Measurements from ENCODE around the gene MICU1.

The MICU1 gene

DNA sequence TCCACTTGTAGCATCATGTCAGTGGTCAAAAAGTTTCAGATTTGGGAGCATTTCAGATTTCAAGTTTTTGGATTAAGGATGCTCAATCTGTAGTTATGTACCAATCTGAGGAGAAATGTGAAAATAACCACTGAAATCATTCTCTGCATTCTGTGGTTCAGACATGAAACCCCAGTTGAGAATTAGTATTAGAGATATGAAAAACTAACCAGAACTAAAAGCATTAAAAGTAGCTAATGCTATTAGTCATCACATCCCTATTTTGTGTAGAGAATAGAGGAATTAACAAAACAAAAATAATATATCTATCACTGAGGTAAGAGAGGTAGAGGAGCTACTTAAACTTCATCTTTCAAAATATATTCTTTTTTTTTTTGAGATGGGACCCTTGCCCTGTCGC, 28.0 kb downstream of the MICU1 start:
- TF ChIP-seq, protein P1, sequence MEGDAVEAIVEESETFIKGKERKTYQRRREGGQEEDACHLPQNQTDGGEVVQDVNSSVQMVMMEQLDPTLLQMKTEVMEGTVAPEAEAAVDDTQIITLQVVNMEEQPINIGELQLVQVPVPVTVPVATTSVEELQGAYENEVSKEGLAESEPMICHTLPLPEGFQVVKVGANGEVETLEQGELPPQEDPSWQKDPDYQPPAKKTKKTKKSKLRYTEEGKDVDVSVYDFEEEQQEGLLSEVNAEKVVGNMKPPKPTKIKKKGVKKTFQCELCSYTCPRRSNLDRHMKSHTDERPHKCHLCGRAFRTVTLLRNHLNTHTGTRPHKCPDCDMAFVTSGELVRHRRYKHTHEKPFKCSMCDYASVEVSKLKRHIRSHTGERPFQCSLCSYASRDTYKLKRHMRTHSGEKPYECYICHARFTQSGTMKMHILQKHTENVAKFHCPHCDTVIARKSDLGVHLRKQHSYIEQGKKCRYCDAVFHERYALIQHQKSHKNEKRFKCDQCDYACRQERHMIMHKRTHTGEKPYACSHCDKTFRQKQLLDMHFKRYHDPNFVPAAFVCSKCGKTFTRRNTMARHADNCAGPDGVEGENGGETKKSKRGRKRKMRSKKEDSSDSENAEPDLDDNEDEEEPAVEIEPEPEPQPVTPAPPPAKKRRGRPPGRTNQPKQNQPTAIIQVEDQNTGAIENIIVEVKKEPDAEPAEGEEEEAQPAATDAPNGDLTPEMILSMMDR (IDR thresholded peaks at IDR 0.05; ENCODE audit: low read depth, low read length, missing control alignments): no peak
- no peak overlapping the region for H3K4me3 ChIP-seq (ENCODE audit: low read depth, low read length)
- in situ Hi-C loops (cut with HindIII; ENCODE audit: low sequenced_read_pairs): no loop called here
- no peak for DNase-seq (ENCODE audit: low read depth)

DNA sequence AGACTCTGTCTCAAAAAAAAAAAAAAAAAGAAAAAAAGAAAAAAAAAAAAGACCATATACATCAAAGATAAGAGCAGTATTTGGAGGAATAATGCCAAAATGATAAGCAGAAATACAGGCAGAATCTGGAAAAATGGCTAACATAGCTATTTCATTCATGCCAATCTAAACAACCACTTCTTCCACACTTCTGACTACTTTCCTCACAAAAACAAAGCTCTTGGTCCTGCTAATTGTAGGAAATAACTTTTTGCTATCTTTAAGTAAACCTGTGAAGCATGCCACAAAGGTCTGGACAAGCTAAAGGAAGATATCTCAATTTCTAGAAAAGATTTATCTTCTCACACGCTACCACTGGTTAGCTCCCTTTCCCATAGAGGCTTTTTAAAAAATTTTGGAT, 30.4 kb downstream of the MICU1 start:
- DNase-seq (ENCODE audit: low read depth): no peak
- TF ChIP-seq, protein P1 (IDR thresholded peaks at IDR 0.05; ENCODE audit: low read depth, low read length, missing control alignments): no peak
- in situ Hi-C loops (cut with HindIII; ENCODE audit: low sequenced_read_pairs): no loop called here
- no peak overlapping the region for H3K4me3 ChIP-seq (ENCODE audit: low read depth, low read length)

DNA sequence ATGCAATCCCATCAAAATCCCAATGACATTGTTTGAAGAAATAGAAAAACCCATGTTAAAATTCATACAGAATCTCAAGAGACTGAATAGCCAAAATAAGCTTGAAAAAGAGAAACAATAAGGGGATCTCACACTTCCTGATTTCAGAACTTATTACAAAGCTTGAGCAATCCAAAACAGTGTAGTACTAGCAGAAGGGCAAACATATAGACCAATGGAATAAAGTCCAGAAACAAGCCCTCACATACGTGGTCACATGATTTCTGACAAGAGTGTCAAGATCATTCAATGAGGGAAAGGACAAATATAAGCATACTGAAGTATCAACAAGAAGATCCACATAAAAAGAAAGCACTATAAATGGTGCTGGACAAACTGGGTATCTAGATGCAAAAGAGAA, 31.9 kb downstream of the MICU1 start:
- in situ Hi-C loops (cut with HindIII; ENCODE audit: low sequenced_read_pairs): no loop called here
- no peak for DNase-seq (ENCODE audit: low read depth)
- TF ChIP-seq, protein P1 (IDR thresholded peaks at IDR 0.05; ENCODE audit: low read depth, low read length, missing control alignments): no peak
- no peak overlapping the region for H3K4me3 ChIP-seq (ENCODE audit: low read depth, low read length)

DNA sequence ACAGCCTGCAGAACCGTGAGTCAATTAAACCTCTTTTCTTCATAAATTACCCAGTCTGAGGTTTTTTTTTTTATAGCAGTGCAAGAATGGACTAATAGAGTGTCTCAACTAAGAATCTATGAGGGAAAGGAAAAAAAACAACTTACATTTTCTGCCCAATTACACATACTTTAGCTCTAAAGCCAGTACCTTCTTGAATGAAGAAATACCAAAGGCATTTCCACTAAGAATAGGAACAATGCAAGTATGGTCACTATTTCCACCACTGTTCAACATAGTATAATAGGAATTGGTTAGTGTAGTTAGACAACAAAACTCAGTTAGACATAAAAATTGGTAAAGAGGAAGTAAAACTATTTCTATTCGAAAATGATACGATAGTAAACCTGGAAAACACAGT, 37.6 kb downstream of the MICU1 start:
- no peak overlapping the region for H3K4me3 ChIP-seq (ENCODE audit: low read depth, low read length)
- TF ChIP-seq, protein P1 (IDR thresholded peaks at IDR 0.05; ENCODE audit: low read depth, low read length, missing control alignments): no peak
- no peak for DNase-seq (ENCODE audit: low read depth)
- in situ Hi-C loops (cut with HindIII; ENCODE audit: low sequenced_read_pairs): no loop called here

GRCh38 chr10:72587568-72587967, 38.3 kb downstream of the MICU1 start:
- H3K4me3 ChIP-seq (ENCODE audit: low read depth, low read length): no peak overlapping the region
- in situ Hi-C loops (cut with HindIII; ENCODE audit: low sequenced_read_pairs): no loop called here
- TF ChIP-seq, protein P1 (IDR thresholded peaks at IDR 0.05; ENCODE audit: low read depth, low read length, missing control alignments): no peak
- no peak for DNase-seq (ENCODE audit: low read depth)

- in situ Hi-C loops (cut with HindIII; ENCODE audit: low sequenced_read_pairs): no loop called here
- TF ChIP-seq, protein P1 (IDR thresholded peaks at IDR 0.05; ENCODE audit: low read depth, low read length, missing control alignments): no peak
- no peak overlapping the region for H3K4me3 ChIP-seq (ENCODE audit: low read depth, low read length)
- no peak for DNase-seq (ENCODE audit: low read depth)
Measured at GRCh38 chr10:72574636-72575035, 51.2 kb downstream of the MICU1 start.

- in situ Hi-C loops (cut with HindIII; ENCODE audit: low sequenced_read_pairs): no loop called here
- DNase-seq (ENCODE audit: low read depth): no peak
- H3K4me3 ChIP-seq (ENCODE audit: low read depth, low read length): no peak overlapping the region
- TF ChIP-seq, protein P1 (IDR thresholded peaks at IDR 0.05; ENCODE audit: low read depth, low read length, missing control alignments): no peak
Measured at GRCh38 chr10:72573079-72573478, 52.8 kb downstream of the MICU1 start.

Data from astrocyte of the cerebellum (primary cell).